Fibroblast of mammary gland (primary cell): Measurements from ENCODE around the gene APOB.

Experiments
- DNase-seq: peaks from one replicate; pipeline ENCODE4 v3.0.0-alpha.2; 2010; ENCODE audit warnings: low read depth
- H3K4me3 ChIP-seq: 2 replicates; pipeline ENCODE4 v1.5.1; 2011; ENCODE audit warnings: low read depth, mild to moderate bottlenecking, low read length, moderate library complexity; ENCODE audit not compliant: control insufficient read depth
- CTCF ChIP-seq: conservative IDR thresholded peaks from 2 replicates; pipeline ENCODE4 v1.5.1; 2011; ENCODE audit warnings: low read depth, low read length, inconsistent platforms; ENCODE audit not compliant: control insufficient read depth, insufficient read depth

The APOB gene

GRCh38 chr2:20960003-20960402, 83.9 kb downstream of the APOB start:
- no peak for TF ChIP-seq CTCF
- DNase-seq = no peak
- no peak overlapping the region for H3K4me3 ChIP-seq

- no peak overlapping the region for H3K4me3 ChIP-seq
- TF ChIP-seq CTCF = no peak
- no peak for DNase-seq
These were observed 84.6 kb downstream of the APOB start for GRCh38 chr2:20959252-20959651.

GRCh38 chr2:20957788-20958525, 85.9 kb downstream of the APOB start:
- no peak for TF ChIP-seq CTCF
- H3K4me3 ChIP-seq = no peak overlapping the region
- DNase-seq = no peak

- H3K4me3 ChIP-seq = no peak overlapping the region
- TF ChIP-seq CTCF = no peak
- no peak for DNase-seq
These were observed 88.4 kb downstream of the APOB start for GRCh38 chr2:20955277-20956026.

- no peak overlapping the region for H3K4me3 ChIP-seq
- no peak for TF ChIP-seq CTCF
- DNase-seq = no peak
These were observed 90.6 kb downstream of the APOB start for GRCh38 chr2:20953146-20953824.
